Measurements from ENCODE around the gene KHK. TPM values are rescaled to one million over a fixed set of nuclear protein-coding genes. Genes with fewer than 3 reads are reported as not detected.

KHK gene
- total RNA-seq, 4 donors from 2014 or later = 1.2 to 6.1 (median 1.9) TPM

- peaks cover 0 to 13% (median 4%) of the 10 kb centered on the region in 3 donors for H3K4me1 ChIP-seq
- H3K9me3 ChIP-seq = no peaks in the 10 kb centered on the region
- peak overlapping the region in 1 of 4 donors; percentile 19 for H3K27ac ChIP-seq
- no peaks in the 10 kb centered on the region for H3K27me3 ChIP-seq
- ATAC-seq = no peak
- H3K36me3 ChIP-seq = peaks cover 0 to 33% of the 10 kb centered on the region in 2 donors
- TF ChIP-seq CTCF (IDR thresholded peaks at IDR 0.05) = no peak
- no peak for TF ChIP-seq EP300 (IDR thresholded peaks at IDR 0.05)
- TF ChIP-seq POLR2AphosphoS5 (IDR thresholded peaks at IDR 0.05) = no peak
- no peak for TF ChIP-seq POLR2A (IDR thresholded peaks at IDR 0.05)
- 33 to 58% methylated on average over 2 of the region's 3 CpGs for WGBS, 2 donors (ENCODE audit: low coverage in 1 of 2)
- H3K4me3 ChIP-seq = no peak overlapping the region
Observed at GRCh38 chr2:27096748-27097297, 10.3 kb downstream of the KHK start.

- Histone ChIP-seq H3K4me3 (no peak overlapping the region), H3K9me3 (no peaks in the 10 kb centered on the region), H3K27me3 (no peaks in the 10 kb centered on the region), H3K4me1 (peaks cover 0 to 13% (median 4%) of the 10 kb centered on the region in 3 donors), H3K36me3 (peaks cover 0 to 33% of the 10 kb centered on the region in 2 donors), H3K27ac (no peak overlapping the region)
- no peak for ATAC-seq
- WGBS, 2 donors (ENCODE audit: low coverage in 1 of 2) = 73 to 88% methylated on average over 3 to 8 of the region's 14 CpGs
- TF ChIP-seq EP300 (IDR thresholded peaks at IDR 0.05) = no peak
- TF ChIP-seq POLR2AphosphoS5 (IDR thresholded peaks at IDR 0.05) = no peak
- no peak for TF ChIP-seq POLR2A (IDR thresholded peaks at IDR 0.05)
- no peak for TF ChIP-seq CTCF (IDR thresholded peaks at IDR 0.05)
Observed at GRCh38 chr2:27097341-27097740, 10.8 kb downstream of the KHK start.

GRCh38 chr2:27099334-27099955 is 12.9 kb downstream of the KHK start:
- Histone ChIP-seq H3K4me1 (peaks cover 0 to 13% (median 4%) of the 10 kb centered on the region in 3 donors), H3K27ac (no peak overlapping the region), H3K9me3 (no peaks in the 10 kb centered on the region), H3K4me3 (no peak overlapping the region), H3K27me3 (peaks cover 8% of the 10 kb centered on the region), H3K36me3 (peaks cover 0 to 24% of the 10 kb centered on the region in 2 donors)
- no CpG with 5 or more reads among the region's 19 CpGs for WGBS, 2 donors (ENCODE audit: low coverage in 1 of 2)
- no peak for ATAC-seq
- no peak for TF ChIP-seq EP300 (IDR thresholded peaks at IDR 0.05)
- TF ChIP-seq POLR2A (IDR thresholded peaks at IDR 0.05) = no peak
- no peak for TF ChIP-seq POLR2AphosphoS5 (IDR thresholded peaks at IDR 0.05)

- H3K36me3 ChIP-seq = peaks cover 0 to 18% of the 10 kb centered on the region in 2 donors
- peaks cover 0 to 13% (median 4%) of the 10 kb centered on the region in 3 donors for H3K4me1 ChIP-seq
- ATAC-seq = no peak
- no peak overlapping the region for H3K27ac ChIP-seq
- no peaks in the 10 kb centered on the region for H3K9me3 ChIP-seq
- TF ChIP-seq POLR2A (IDR thresholded peaks at IDR 0.05) (no peak), EP300 (IDR thresholded peaks at IDR 0.05) (no peak)
- peaks cover 14% of the 10 kb centered on the region for H3K27me3 ChIP-seq
- H3K4me3 ChIP-seq = no peak overlapping the region
- 67 to 92% methylated on average over 3 to 5 of the region's 10 CpGs for WGBS, 2 donors (ENCODE audit: low coverage in 1 of 2)
Observed at GRCh38 chr2:27100036-27100435, 13.5 kb downstream of the KHK start.

GRCh38 chr2:27102329-27102728 is 15.8 kb downstream of the KHK start:
- TF ChIP-seq EP300 (IDR thresholded peaks at IDR 0.05) (no peak), CTCF (IDR thresholded peaks at IDR 0.05) (no peak), POLR2AphosphoS5 (IDR thresholded peaks at IDR 0.05) (no peak), POLR2A (IDR thresholded peaks at IDR 0.05) (no peak)
- Histone ChIP-seq H3K36me3 (peaks cover 0 to 18% of the 10 kb centered on the region in 2 donors), H3K4me3 (no peak overlapping the region), H3K9me3 (no peaks in the 10 kb centered on the region), H3K27me3 (peaks cover 37% of the 10 kb centered on the region), H3K4me1 (no peaks in the 10 kb centered on the region), H3K27ac (no peak overlapping the region)
- ATAC-seq = no peak
- 100% methylated on average over 1 of the region's 5 CpGs; no CpG with 5 or more reads in 1 of the 2 donors for WGBS, 2 donors (ENCODE audit: low coverage in 1 of 2)

- Histone ChIP-seq H3K27me3 (peaks cover 46% of the 10 kb centered on the region), H3K4me3 (no peak overlapping the region), H3K27ac (no peak overlapping the region), H3K9me3 (no peaks in the 10 kb centered on the region), H3K4me1 (no peaks in the 10 kb centered on the region), H3K36me3 (no peaks in the 10 kb centered on the region)
- 36 to 40% methylated on average over 1 to 3 of the region's 3 CpGs for WGBS, 2 donors (ENCODE audit: low coverage in 1 of 2)
- ATAC-seq = no peak
- TF ChIP-seq EP300 (IDR thresholded peaks at IDR 0.05) (no peak), POLR2A (IDR thresholded peaks at IDR 0.05) (no peak), POLR2AphosphoS5 (IDR thresholded peaks at IDR 0.05) (no peak), CTCF (IDR thresholded peaks at IDR 0.05) (no peak)
Observed at GRCh38 chr2:27105981-27106380, 19.4 kb downstream of the KHK start.
